HT-29 (cell line): Measurements from ENCODE around the gene SMOC2. TPM values are rescaled to one million over a fixed set of nuclear protein-coding genes. Genes with fewer than 3 reads are reported as not detected.

Experiments used
- DNase-seq: peaks from one replicate; pipeline ENCODE4 v3.0.0-alpha.2; 2015; ENCODE audit warnings: low spot score
- total RNA-seq: library from RNA; depleted of rRNA; stranded (reverse); fragments of >200 nt; shearing (Covaris generic); gene quantifications from 2 replicates; pipeline ENCODE4 v1.2.3, GENCODE V29; 2014

The SMOC2 gene
- total RNA-seq, 1 experiment from 2014 or later: not detected

- no peak for DNase-seq
Measured at GRCh38 chr6:168442646-168443045, 1.7 kb downstream of the SMOC2 start.

- DNase-seq: no peak
Measured at GRCh38 chr6:168447282-168447681, 6.3 kb downstream of the SMOC2 start.

GRCh38 chr6:168447700-168448099 is 6.7 kb downstream of the SMOC2 start:
- no peak for DNase-seq

- no peak for DNase-seq
Measured at GRCh38 chr6:168448243-168448855, 7.4 kb downstream of the SMOC2 start.

- no peak for DNase-seq
Measured at GRCh38 chr6:168450917-168451316, 9.9 kb downstream of the SMOC2 start.

- no peak for DNase-seq
Measured at GRCh38 chr6:168451805-168452517, 11.0 kb downstream of the SMOC2 start.

GRCh38 chr6:168452685-168453377 is 11.8 kb downstream of the SMOC2 start:
- no peak for DNase-seq

GRCh38 chr6:168455847-168456530 is 15.0 kb downstream of the SMOC2 start:
- no peak for DNase-seq

GRCh38 chr6:168456907-168457652 is 16.1 kb downstream of the SMOC2 start:
- no peak for DNase-seq

GRCh38 chr6:168457653-168457934 is 16.6 kb downstream of the SMOC2 start:
- DNase-seq: no peak

GRCh38 chr6:168458101-168458500 is 17.1 kb downstream of the SMOC2 start:
- no peak for DNase-seq

GRCh38 chr6:168459572-168459971 is 18.6 kb downstream of the SMOC2 start:
- no peak for DNase-seq

- no peak for DNase-seq
Measured at GRCh38 chr6:168462289-168462853, 21.4 kb downstream of the SMOC2 start.

- no peak for DNase-seq
Measured at GRCh38 chr6:168464546-168464945, 23.6 kb downstream of the SMOC2 start.

- DNase-seq: no peak
Measured at GRCh38 chr6:168468045-168468444, 27.1 kb downstream of the SMOC2 start.

GRCh38 chr6:168469521-168469920 is 28.5 kb downstream of the SMOC2 start:
- DNase-seq: no peak

GRCh38 chr6:168469926-168470325 is 28.9 kb downstream of the SMOC2 start:
- no peak for DNase-seq

GRCh38 chr6:168472363-168472762 is 31.4 kb downstream of the SMOC2 start:
- no peak for DNase-seq

GRCh38 chr6:168473197-168473596 is 32.2 kb downstream of the SMOC2 start:
- DNase-seq: no peak

- no peak for DNase-seq
Measured at GRCh38 chr6:168475188-168476013, 34.4 kb downstream of the SMOC2 start.
